Endothelial cell of umbilical vein (primary cell): ENCODE data around the gene TNRC6B. TPM values are rescaled to one million over a fixed set of nuclear protein-coding genes. Genes with fewer than 3 reads are reported as not detected.
"Not testable (repeated sequence)": the region's sequence is repeated elsewhere in the genome, so short reads cannot be mapped to it uniquely, and the experiment has no call there.

Source experiments
- BruUV-seq: library from RNA; stranded (reverse); fragments of 400-500 nt; replicated peaks from 2 replicates; lab custom pipeline; 2021; lab: Mats Ljungman, UMichigan
- CTCF ChIA-PET: fragments of 300-600, 350-600 bp; sonication (Branson Sonifier 250); formaldehyde crosslinking; loops from one replicate; lab custom pipeline; 2021; ENCODE audit warnings: antibody characterized with exemption, inconsistent platforms; lab: Charles Lee
- POLR2A ChIA-PET: fragments of 300-600, 350-600 bp; sonication (Branson Sonifier 250); formaldehyde crosslinking; loops from one replicate; lab custom pipeline; 2021; ENCODE audit warnings: antibody characterized with exemption, inconsistent platforms; lab: Charles Lee
- DNase-seq: peaks from one replicate; pipeline ENCODE4 v3.0.0-alpha.2; 2011; ENCODE audit warnings: low read depth, low spot score
- FAIRE-seq: peaks from 2 replicates; lab custom pipeline; 2011; peaks lifted over from hg19 to GRCh38; lab: Jason Lieb, UNC
- H2AFZ ChIP-seq: 2 replicates; pipeline ENCODE4 v1.6.0; 2012; ENCODE audit warnings: low read depth, low read length, control low read depth, inconsistent platforms
- H3K27ac ChIP-seq: 2 replicates; pipeline ENCODE4 v1.5.1; 2011; ENCODE audit warnings: low read depth, mild to moderate bottlenecking, control low read depth, low read length, moderate library complexity; ENCODE audit not compliant: insufficient read depth
- H3K27me3 ChIP-seq, 2 experiments: 2 replicates each; pipeline versions ENCODE4 v1.6.0 to v1.6.1; 2011; ENCODE audit warnings: low read length in 2 of 2, mixed read lengths in 1 of 2; ENCODE audit not compliant: control insufficient read depth in 2 of 2, insufficient read depth in 2 of 2
- H3K36me3 ChIP-seq, 2 experiments: 2 replicates in 1 of 2; 3 replicates in 1 of 2; pipeline ENCODE4 v1.5.1; 2011; ENCODE audit warnings: low read length in 2 of 2, mild to moderate bottlenecking in 1 of 2, moderate library complexity in 1 of 2; ENCODE audit not compliant: control insufficient read depth in 2 of 2, insufficient read depth in 2 of 2; ENCODE audit errors: extremely low read depth in 1 of 2
- H3K4me1 ChIP-seq: 3 replicates; pipeline ENCODE4 v1.5.1; 2011; ENCODE audit warnings: mild to moderate bottlenecking, low read length; ENCODE audit not compliant: control insufficient read depth, insufficient read depth; ENCODE audit errors: extremely low read depth
- H3K4me2 ChIP-seq: 2 replicates; pipeline ENCODE4 v1.6.1; 2011; ENCODE audit warnings: low read length, control low read depth, mixed read lengths; ENCODE audit not compliant: insufficient read depth
- H3K4me3 ChIP-seq, 3 experiments: fragments of 200-600 bp in 1 of 3; sonication (generic), shearing (Covaris generic) in 1 of 3; replicated peaks in 1 of 3; 2 replicates each; pipeline ENCODE4 v1.5.1; 2011 to 2016; ENCODE audit warnings: control low read depth in 3 of 3, low read length in 3 of 3, mild to moderate bottlenecking in 2 of 3, inconsistent platforms in 1 of 3, low read depth in 1 of 3, moderate library complexity in 1 of 3; ENCODE audit not compliant: insufficient read depth in 1 of 3
- H3K79me2 ChIP-seq: 2 replicates; pipeline ENCODE4 v1.6.0; 2012; ENCODE audit warnings: low read length, inconsistent platforms; ENCODE audit not compliant: control insufficient read depth, insufficient read depth
- H3K9ac ChIP-seq: replicated peaks from 2 replicates; pipeline ENCODE3; 2011; ENCODE audit warnings: low read length, control low read depth; ENCODE audit not compliant: insufficient read depth; ENCODE audit errors: extremely low read depth
- H3K9me1 ChIP-seq: replicated peaks from 3 replicates; pipeline ENCODE4 v1.6.0; 2011; ENCODE audit warnings: mild to moderate bottlenecking, low read length; ENCODE audit not compliant: control insufficient read depth, insufficient read depth; ENCODE audit errors: extremely low read depth
- H3K9me3 ChIP-seq: replicated peaks from 2 replicates; pipeline ENCODE4 v1.5.1; 2012; ENCODE audit warnings: low read length, inconsistent platforms; ENCODE audit not compliant: control insufficient read depth, insufficient read depth
- H4K20me1 ChIP-seq: replicated peaks from 2 replicates; pipeline ENCODE3; 2011; ENCODE audit warnings: mild to moderate bottlenecking, low read length; ENCODE audit not compliant: control insufficient read depth, insufficient read depth; ENCODE audit errors: extremely low read depth
- CTCF ChIP-seq, 2 donors: IDR thresholded peaks; 1 replicate in 1 of 2; 2 replicates in 1 of 2; pipeline ENCODE4 v1.5.1; 2011; ENCODE audit warnings: low read length in 2 of 2, mild to moderate bottlenecking in 2 of 2, moderate library complexity in 2 of 2, control low read depth in 1 of 2, inconsistent platforms in 1 of 2, low read depth in 1 of 2; ENCODE audit not compliant: insufficient read depth in 1 of 2; ENCODE audit errors: extremely low read depth in 1 of 2
- EZH2 ChIP-seq: IDR thresholded peaks from 2 replicates; pipeline ENCODE4 v1.6.1; 2012; ENCODE audit warnings: borderline replicate concordance, low read depth, mild to moderate bottlenecking, moderate library complexity, low read length, inconsistent platforms; ENCODE audit not compliant: severe bottlenecking
- FOS ChIP-seq: IDR thresholded peaks from 2 replicates; pipeline ENCODE4 v1.6.1; 2011; ENCODE audit warnings: mild to moderate bottlenecking, low read length, moderate library complexity, borderline replicate concordance; ENCODE audit not compliant: insufficient read depth
- GATA2 ChIP-seq: IDR thresholded peaks from 2 replicates; pipeline ENCODE4 v1.7.0; 2011; ENCODE audit warnings: low read depth, mild to moderate bottlenecking, moderate library complexity, mixed read lengths, low read length; ENCODE audit not compliant: insufficient read length, insufficient read depth
- JUN ChIP-seq: IDR thresholded peaks from 2 replicates; pipeline ENCODE4 v1.6.1; 2011; ENCODE audit warnings: borderline replicate concordance, low read depth; ENCODE audit not compliant: insufficient read length, insufficient read depth
- MYC ChIP-seq: IDR thresholded peaks from one replicate; pipeline ENCODE4 v1.6.1; 2011; ENCODE audit warnings: mild to moderate bottlenecking, low read depth, low read length
- POLR2A ChIP-seq: IDR thresholded peaks from 2 replicates; pipeline ENCODE4 v1.6.1; 2012; ENCODE audit warnings: low read depth, mild to moderate bottlenecking, control low read depth, low read length
- dilution Hi-C: fragments of 300-500 bp; cut with MboI; formaldehyde crosslinking; loops from one replicate; pipeline ENCODE4 v1.15.0; 2019; ENCODE audit warnings: low sequenced_read_pairs; ENCODE audit not compliant: extremely low pct_ligation_motif_present
- intact Hi-C: fragments of 100-400 bp; cut with micrococcal nuclease; formaldehyde crosslinking; loops from one replicate; pipeline ENCODE4 v1.10.0; 2022
- polyA plus RNA-seq, 4 experiments: library from polyadenylated mRNA; depleted of rRNA in 3 of 4; stranded (reverse) in 3 of 4; unstranded in 1 of 4; fragments of >200 nt; gene quantifications; 2 replicates each; pipeline versions ENCODE4 v1.2.1 to v1.2.3, GENCODE V29; 2011 to 2012; ENCODE audit warnings: missing spikeins in 1 of 4
- total RNA-seq: library from RNA; stranded (reverse); gene quantifications from 2 replicates; pipeline ENCODE4 v1.2.3, GENCODE V29; 2021
- TF ChIP-seq, protein P1 (sequence below): IDR thresholded peaks from 2 replicates; pipeline ENCODE4 v1.6.1; 2011; ENCODE audit not compliant: insufficient read depth, insufficient read length

Gene TNRC6B
- total and polyA plus RNA-seq, 2 donors (not counting 3 experiments of a cell fraction or from before 2014, with no cell fraction given): 10.6 to 37.2 TPM

DNA sequence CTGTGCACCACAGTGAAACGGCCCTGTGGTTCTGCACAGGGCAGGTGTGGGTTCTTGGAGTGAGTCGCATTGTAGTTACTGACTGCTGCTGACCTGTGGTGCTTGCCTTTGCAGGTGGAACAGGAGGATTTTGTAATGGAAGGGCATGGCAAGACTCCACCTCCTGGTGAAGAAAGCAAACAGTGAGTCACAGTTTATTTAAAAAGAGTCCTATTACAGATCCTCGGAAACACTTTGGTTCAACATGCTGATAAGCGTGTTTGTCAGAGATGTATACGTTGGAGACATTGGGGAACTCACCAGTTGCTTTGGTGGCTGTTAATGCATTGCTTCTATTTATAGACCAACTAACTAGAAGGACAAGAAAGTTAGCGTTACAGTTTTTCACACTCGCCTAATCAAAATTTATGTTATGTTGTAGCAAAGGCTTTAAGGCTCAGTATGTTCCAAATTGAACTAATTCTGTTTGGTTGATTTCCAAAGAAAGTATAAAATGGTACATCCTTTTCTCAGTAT lies 21.7 kb upstream of the TNRC6B start:
- H3K4me2 ChIP-seq: no peak overlapping the region

GRCh38 chr22:40156682-40157081 lies 21.0 kb upstream of the TNRC6B start:
- H3K9me3 ChIP-seq, DNase-seq, H3K4me1 ChIP-seq, dilution Hi-C loops, BruUV-seq, H4K20me1 ChIP-seq, POLR2A ChIA-PET, H3K27ac ChIP-seq, H3K4me2 ChIP-seq, intact Hi-C loops, H3K9me1 ChIP-seq, H3K27me3 ChIP-seq, H3K36me3 ChIP-seq, H2AFZ ChIP-seq, H3K4me3 ChIP-seq, H3K9ac ChIP-seq, FAIRE-seq, H3K79me2 ChIP-seq: not testable (repeated sequence)
- CTCF ChIA-PET: interaction anchor here (0.8 to 1.4 kb wide), 3 partner anchors 20 to 131 kb away, joined by 3 to 4 read pairs (median 3); no protein-coding TSS in a partner anchor

More for the DNA sequence above, 21.7 kb upstream of the TNRC6B start:
- no peak overlapping the region for H2AFZ ChIP-seq
- intact Hi-C loops (no loop called here), dilution Hi-C loops (no loop called here)
- TF ChIP-seq FOS (peak; percentile 39), MYC (no peak), EZH2 (no peak), GATA2 (no peak), CTCF (IDR thresholded peaks at IDR 0.05; ENCODE audit: extremely low read depth in 1 of 2, insufficient read depth in 1 of 2, low read depth in 1 of 2, low read length in 2 of 2) (no peak), POLR2A (no peak), JUN (no peak)
- TF ChIP-seq, protein P1, sequence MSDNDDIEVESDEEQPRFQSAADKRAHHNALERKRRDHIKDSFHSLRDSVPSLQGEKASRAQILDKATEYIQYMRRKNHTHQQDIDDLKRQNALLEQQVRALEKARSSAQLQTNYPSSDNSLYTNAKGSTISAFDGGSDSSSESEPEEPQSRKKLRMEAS: no peak
- FAIRE-seq: no peak
- CTCF ChIA-PET: no interaction called here
- H3K9ac ChIP-seq: no peak overlapping the region
- BruUV-seq: no TSS peak
- H3K9me1 ChIP-seq: no peaks in the 10 kb centered on the region
- no peak overlapping the region for H3K27ac ChIP-seq
- no peaks in the 10 kb centered on the region for H3K27me3 ChIP-seq
- H3K79me2 ChIP-seq: no peaks in the 10 kb centered on the region
- POLR2A ChIA-PET: no interaction called here
- H4K20me1 ChIP-seq: no peaks in the 10 kb centered on the region
- no peaks in the 10 kb centered on the region for H3K36me3 ChIP-seq
- no peak overlapping the region for H3K4me3 ChIP-seq
- H3K9me3 ChIP-seq: no peaks in the 10 kb centered on the region
- peaks cover 6% of the 10 kb centered on the region for H3K4me1 ChIP-seq
- DNase-seq: peak; percentile 33
